Hematopoietic multipotent progenitor cell treated with erythropoietin and hydrocortisone succinate and interleukin-3 and kit ligand, for 17 days (in vitro differentiated cells): ENCODE measurements around the gene PPIG.
"Not testable (repeated sequence)": the region's sequence is repeated elsewhere in the genome, so short reads cannot be mapped to it uniquely, and the experiment has no call there.

ENCODE experiments used
- DNase-seq: peaks from one replicate; pipeline ENCODE4 v3.0.0-alpha.2; 2015; ENCODE audit warnings: low spot score

PPIG gene

GRCh38 chr2:169664978-169665930, 81.1 kb downstream of the PPIG start:
- DNase-seq: no peak

DNA sequence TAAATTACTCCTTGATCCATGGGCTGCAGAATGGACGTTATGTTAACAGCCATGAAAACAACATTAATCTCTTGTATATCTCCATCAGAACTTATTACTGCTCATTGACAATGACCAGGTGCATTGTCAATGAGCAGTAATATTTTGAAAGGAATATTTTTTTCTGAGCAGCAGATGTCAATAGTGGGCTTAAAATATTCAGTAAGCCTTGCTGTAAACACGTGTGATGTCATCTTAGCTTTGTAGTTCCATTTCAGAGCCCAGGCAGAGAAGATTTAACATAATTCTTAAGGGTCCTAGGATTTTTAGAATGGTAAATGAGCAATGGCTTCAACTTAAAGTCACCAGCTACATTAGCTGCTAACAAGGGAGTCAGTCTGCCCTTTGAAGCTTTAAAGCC, 83.4 kb downstream of the PPIG start:
- no peak for DNase-seq

GRCh38 chr2:169670215-169670651, 86.1 kb downstream of the PPIG start:
- DNase-seq: no peak

DNA sequence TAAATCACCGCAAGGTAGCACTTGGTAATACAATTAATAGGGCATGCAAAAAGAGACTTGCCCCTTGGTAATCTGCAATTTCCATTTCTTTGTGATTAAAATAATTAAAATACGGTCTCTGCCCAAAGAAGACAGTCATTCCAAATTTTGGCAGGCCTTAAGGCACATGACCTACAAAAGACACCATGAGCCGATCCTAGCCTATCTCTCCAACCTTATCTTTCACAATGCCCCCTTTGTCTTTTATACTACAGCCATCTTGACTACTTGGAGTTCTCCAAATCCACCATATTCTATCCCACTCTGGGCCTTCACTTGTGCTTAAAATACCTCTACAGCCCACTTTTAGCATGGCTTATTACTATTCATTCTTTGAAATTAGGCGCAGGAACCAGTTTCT, 86.8 kb downstream of the PPIG start:
- DNase-seq: no peak

GRCh38 chr2:169672406-169672805, 88.3 kb downstream of the PPIG start:
- DNase-seq: no peak

DNA sequence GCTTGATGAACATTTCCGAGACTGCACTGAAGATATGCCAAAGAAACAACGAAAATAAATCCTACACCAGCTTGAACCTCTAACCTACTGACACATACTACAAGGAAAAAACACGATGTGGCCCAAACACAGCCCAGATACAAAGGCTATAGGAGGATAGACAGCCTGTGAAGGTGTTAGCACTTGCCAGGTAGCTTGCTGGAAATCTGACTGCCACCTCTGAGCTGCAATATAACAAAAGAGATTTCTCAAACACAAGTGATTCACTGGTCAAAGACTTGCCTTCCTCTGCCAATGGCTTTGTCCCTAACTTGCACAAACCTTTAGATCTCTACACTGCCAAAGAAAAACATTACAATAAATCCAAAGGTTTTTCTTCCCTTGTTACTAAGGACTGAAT, 89.0 kb downstream of the PPIG start:
- no peak for DNase-seq

DNA sequence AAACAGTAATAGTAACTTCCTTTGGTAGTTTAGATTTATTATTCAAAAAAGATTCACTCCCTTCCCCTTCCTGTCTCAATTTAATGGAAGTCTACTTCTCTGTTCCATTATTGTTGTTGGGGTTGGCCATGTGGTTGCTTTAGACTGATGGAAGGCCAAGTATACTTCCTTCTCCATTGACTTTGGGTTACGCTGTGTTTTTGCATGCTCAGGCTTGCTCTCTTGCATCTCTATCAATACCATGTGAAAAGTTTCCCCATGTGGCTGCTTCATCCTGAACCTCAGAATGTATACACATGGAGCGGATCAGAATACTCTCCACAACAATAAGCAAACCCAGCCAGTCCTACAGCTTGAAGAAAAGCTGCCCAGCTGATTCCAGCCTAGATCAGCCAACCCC, 89.8 kb downstream of the PPIG start:
- DNase-seq: no peak

DNA sequence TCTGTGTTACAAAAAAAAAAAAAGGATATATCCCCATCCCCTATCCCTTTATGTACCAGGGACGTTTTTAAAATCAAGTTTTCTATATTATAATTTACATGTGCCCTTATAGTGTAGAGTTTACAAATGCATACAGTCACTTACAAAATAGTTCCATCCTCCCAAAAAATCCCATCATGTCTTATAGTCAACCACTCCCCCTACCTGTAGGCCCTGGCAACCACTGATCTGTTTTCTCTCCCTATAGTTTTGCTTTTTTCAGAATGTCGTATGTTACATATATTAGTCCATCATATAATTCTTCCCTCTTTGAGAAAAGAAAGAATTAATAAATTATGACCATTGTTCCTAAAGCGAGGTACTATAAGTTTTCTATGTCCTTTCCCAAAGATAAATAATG, 92.2 kb downstream of the PPIG start:
- DNase-seq: no peak

GRCh38 chr2:169676850-169677249, 92.7 kb downstream of the PPIG start:
- no peak for DNase-seq

DNA sequence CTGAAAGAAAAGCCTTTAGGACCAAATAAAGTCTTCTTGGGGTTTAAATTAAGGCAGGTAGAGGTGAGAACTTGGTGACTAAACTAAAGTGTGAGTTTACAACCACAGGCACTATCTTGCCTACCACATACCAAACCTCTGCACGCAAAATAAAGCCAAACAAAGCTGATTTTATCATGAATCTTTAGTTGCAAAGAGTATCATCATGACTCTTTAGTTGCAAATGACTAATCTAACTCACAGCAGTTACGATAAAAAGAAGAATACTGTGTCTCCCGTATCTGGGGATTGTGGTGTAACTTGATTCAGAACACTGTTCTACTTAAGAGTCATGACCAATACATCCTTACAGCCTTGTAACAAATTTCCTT, 98.9 kb downstream of the PPIG start:
- DNase-seq: no peak

GRCh38 chr2:169683425-169684134, 99.4 kb downstream of the PPIG start:
- no peak for DNase-seq

- DNase-seq: no peak
Observed at GRCh38 chr2:169684135-169684565, 100.0 kb downstream of the PPIG start.

GRCh38 chr2:169684712-169685111, 100.6 kb downstream of the PPIG start:
- not testable (repeated sequence) for DNase-seq

GRCh38 chr2:169686825-169687224, 102.7 kb downstream of the PPIG start:
- not testable (repeated sequence) for DNase-seq

DNA sequence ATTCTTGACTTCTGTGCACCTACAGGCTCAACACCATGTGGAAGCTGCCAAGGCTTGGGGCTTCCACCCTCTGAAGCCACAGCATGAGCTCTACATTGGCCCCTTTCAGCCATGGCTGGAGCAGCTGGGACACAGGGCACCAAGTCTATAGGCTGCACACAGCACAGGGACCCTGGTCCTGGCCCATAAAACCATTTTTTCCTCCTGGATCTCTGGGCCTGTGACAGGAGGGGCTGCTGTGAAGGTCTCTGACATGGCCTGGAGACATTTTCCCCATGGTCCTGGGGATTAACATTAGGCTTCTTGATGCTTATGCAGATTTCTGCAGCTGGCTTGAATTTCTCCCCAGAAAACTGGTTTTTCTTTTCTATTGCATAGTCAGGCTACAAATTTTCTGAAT, 103.8 kb downstream of the PPIG start:
- DNase-seq: not testable (repeated sequence)

- DNase-seq: no peak
Observed at GRCh38 chr2:169690958-169691357, 106.8 kb downstream of the PPIG start.
